Measurements from ENCODE around the gene N4BP2L2.

The N4BP2L2 gene

DNA sequence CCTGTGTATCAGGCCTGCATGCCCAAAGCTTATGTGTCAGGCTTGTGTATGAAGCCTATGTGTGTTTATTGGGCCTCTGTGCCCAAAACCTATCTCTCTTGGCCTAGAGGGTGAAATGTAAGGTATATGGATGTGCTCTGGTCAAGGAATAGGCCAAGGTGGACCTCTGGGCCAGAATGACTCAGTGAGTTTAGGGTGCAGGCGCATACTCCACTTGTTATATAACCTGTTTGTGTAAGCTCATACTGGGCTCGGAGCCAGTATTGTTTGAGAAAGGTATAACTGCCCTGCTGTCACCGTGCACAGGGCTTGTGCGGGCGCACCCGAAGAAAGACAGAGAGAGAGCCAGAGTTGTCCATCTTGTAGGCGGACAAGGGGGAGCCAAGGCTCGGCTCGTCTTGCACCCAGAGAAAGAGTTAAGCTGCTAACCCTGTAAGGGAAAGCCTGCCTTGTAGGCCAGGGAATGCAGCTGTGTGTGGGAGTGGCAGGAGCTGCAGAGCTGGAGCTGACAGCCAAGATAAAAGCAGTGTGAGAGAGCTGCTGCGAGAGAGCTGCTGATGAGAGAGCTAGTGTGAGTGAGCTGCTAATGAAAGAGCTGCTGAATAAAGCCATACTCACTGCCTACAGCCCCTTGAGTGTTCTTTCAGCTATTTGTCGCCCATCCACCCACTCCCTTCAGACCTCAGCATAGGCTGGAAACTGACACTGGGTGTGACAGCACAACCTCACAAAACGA is 67.2 kb downstream of the N4BP2L2 start:
- H3K4me3 ChIP-seq (ENCODE audit: low read depth, low read length), result no peak overlapping the region
- TF ChIP-seq, protein P1, sequence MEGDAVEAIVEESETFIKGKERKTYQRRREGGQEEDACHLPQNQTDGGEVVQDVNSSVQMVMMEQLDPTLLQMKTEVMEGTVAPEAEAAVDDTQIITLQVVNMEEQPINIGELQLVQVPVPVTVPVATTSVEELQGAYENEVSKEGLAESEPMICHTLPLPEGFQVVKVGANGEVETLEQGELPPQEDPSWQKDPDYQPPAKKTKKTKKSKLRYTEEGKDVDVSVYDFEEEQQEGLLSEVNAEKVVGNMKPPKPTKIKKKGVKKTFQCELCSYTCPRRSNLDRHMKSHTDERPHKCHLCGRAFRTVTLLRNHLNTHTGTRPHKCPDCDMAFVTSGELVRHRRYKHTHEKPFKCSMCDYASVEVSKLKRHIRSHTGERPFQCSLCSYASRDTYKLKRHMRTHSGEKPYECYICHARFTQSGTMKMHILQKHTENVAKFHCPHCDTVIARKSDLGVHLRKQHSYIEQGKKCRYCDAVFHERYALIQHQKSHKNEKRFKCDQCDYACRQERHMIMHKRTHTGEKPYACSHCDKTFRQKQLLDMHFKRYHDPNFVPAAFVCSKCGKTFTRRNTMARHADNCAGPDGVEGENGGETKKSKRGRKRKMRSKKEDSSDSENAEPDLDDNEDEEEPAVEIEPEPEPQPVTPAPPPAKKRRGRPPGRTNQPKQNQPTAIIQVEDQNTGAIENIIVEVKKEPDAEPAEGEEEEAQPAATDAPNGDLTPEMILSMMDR (IDR thresholded peaks at IDR 0.05; ENCODE audit: borderline replicate concordance, insufficient read depth, low read depth, low read length), result no peak

DNA sequence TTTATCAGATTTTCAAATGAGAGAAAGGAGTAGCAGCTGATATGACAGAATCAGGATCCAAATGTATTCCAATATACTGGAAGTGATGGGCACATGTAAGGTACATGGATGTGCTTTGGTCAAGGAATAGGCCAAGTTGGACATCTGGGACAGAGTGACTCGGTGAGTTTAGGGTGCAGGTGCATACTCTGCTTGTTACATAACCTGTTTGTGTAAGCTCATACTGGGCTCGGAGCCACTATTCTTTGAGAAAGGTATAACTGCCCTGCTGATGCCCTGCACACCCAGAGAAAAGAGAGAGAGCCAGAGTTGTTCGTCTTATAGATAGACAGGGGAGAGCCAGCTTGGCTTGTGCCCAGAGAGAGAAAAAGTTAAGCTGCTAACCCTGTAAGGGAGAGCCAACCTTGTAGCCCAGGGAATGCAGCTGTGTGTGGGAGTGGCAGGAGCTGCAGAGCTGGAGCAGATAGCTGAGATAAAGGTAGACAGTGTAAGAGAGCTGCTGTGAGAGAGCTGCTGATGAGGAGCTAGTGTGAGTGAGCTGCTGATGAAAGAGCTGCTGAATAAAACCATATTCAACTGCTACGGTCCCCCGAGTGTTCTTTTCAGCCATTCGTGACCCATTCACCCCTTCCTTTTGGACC is 70.0 kb downstream of the N4BP2L2 start:
- H3K4me3 ChIP-seq (ENCODE audit: low read depth, low read length), result no peak overlapping the region
- TF ChIP-seq, protein P1 (IDR thresholded peaks at IDR 0.05; ENCODE audit: borderline replicate concordance, insufficient read depth, low read depth, low read length), result no peak

DNA sequence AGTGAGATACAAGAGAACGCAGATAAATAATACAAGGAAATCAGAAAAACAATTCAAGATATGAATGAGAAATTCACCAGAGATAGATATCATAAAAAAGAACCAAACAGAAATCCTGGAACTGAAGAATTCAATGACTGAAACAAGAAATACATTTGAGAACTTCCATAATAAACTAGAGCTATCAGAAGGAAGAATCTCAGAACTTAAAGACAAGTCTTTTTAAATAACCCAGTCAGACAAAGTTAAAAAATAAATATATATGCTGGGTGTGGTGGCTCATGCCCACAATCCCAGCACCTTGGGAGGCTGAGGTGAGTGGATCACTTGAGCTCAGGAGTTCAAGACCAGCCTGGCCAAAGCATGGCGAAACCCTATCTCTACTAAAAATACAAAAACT is 82.0 kb downstream of the N4BP2L2 start:
- TF ChIP-seq, protein P1 (IDR thresholded peaks at IDR 0.05; ENCODE audit: borderline replicate concordance, insufficient read depth, low read depth, low read length), result no peak

DNA sequence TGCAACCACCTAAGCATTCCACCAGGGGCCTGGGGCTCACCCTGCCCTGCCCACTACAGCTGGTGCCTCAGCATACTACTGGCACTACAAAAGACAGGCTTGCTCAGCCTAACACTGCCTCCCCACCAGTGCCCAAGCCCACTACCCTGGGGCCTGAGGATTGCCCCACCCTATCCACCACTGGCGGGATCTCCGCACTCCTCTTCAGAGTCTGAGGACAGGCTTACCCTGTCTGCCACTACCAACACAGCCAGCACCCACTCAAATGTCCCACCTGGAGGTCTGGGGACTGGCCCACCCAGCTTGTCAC is 83.0 kb downstream of the N4BP2L2 start:
- TF ChIP-seq, protein P1 (IDR thresholded peaks at IDR 0.05; ENCODE audit: borderline replicate concordance, insufficient read depth, low read depth, low read length), result no peak
- H3K4me3 ChIP-seq (ENCODE audit: low read depth, low read length), result no peak overlapping the region

More for the DNA sequence above, 82.0 kb downstream of the N4BP2L2 start:
- H3K4me3 ChIP-seq (ENCODE audit: low read depth, low read length), result no peak overlapping the region

DNA sequence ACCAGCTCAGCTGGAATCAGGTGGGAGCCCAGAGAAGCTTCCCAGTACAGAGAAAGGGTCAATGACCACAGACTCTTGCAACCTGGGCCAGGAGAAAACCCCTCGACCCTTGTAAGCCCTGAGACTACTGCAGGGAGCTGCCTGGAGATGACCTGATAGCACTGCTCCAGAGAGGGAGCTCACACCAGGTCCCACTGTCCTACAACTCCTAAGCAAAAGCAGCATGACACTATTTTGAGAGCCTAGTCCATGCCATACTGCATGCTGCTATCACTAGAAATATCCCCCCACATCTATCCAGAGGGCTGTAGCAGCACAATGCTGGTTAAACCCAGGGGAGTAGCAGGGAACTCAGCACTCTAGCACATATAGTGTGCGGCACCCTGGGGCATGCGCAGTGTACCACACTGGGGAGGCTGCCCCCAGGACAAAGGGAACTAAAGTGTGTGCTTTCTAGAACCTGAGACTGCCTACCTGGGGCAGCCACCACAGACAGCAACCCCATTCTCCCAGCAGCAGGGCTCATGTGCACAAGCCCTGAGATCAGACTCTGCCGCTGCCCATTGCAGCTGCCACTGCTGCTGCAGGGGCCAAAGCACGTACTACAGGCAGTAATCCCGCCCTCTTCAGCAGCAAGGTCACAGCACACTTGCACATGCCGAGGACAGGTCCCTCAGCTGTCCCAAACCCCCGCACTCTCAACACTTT is 83.6 kb downstream of the N4BP2L2 start:
- H3K4me3 ChIP-seq (ENCODE audit: low read depth, low read length), result no peak overlapping the region
- TF ChIP-seq, protein P1 (IDR thresholded peaks at IDR 0.05; ENCODE audit: borderline replicate concordance, insufficient read depth, low read depth, low read length), result no peak

DNA sequence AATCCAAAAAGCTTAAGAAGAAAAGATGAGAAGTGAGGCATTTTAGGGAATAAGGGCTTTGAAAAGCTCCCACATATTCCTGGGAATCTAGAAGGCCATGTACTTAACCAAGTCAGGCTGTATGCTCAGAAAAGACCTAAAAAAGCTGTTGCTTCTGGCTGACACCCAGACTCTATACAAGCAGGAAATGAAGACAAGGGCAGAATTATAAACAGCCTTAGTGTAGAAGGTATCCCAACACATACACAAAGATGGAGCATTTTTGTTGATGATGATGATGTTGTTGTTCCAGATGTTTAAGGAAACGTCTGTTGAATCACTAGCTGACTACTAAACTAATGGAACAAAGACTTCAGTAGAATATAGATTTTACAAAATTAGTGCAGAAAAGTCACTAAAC is 84.6 kb downstream of the N4BP2L2 start:
- H3K4me3 ChIP-seq (ENCODE audit: low read depth, low read length), result no peak overlapping the region
- TF ChIP-seq, protein P1 (IDR thresholded peaks at IDR 0.05; ENCODE audit: borderline replicate concordance, insufficient read depth, low read depth, low read length), result no peak

Data from GM12875 (cell line).